ENCODE measurements around the gene CLCN6. TPM values are rescaled to one million over a fixed set of nuclear protein-coding genes. Genes with fewer than 3 reads are reported as not detected.

The CLCN6 gene
- total and polyA plus RNA-seq, 2 of the 13 experiments (the other 11 are each of a cell fraction or from before 2014, with no cell fraction given), result 14.9 to 19.3 TPM

DNA sequence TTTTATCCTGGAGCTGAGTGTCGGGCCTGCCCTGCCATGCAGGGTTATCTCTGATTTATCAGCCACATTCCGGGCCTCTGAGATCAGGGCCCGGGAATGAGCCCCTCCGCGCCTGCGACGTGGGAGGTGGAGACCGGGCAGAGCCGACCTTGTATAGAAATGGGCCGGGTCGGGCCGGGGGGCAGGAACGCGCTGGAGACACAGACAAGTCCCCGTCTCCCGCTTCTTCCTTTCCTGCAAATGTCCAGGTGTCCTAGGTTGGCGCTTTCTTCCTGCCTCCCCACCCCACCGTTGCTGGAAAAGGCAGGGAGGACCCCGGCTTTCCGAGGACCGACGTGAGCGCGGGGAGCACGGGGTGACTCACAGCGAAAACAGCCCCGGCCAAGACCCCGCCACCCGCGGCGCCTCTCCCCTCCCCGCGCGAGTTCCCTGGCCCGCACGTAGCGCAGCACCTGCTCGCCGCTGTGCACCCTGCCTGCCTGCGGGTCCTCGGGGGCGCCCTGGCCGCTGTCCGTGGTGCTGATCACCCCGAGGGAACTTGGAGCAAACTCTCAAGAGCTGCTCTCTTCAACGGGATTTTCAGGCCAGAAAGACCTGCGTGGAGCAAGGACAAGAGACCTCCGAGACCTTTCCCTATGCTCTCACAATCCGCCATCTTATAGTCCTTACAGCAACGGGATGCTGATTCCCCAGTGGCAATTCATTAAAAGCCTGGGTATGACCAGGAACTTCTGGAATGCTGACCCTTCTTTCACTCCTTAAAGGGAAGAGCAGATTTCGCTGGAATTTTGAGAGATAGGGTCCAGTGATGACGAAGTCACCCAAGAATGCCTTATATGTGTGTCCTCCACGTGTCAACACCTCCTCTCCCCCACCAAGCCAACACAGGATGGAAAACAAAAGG lies 53.2 kb downstream of the CLCN6 start (continued):
- TF ChIP-seq, protein P1, sequence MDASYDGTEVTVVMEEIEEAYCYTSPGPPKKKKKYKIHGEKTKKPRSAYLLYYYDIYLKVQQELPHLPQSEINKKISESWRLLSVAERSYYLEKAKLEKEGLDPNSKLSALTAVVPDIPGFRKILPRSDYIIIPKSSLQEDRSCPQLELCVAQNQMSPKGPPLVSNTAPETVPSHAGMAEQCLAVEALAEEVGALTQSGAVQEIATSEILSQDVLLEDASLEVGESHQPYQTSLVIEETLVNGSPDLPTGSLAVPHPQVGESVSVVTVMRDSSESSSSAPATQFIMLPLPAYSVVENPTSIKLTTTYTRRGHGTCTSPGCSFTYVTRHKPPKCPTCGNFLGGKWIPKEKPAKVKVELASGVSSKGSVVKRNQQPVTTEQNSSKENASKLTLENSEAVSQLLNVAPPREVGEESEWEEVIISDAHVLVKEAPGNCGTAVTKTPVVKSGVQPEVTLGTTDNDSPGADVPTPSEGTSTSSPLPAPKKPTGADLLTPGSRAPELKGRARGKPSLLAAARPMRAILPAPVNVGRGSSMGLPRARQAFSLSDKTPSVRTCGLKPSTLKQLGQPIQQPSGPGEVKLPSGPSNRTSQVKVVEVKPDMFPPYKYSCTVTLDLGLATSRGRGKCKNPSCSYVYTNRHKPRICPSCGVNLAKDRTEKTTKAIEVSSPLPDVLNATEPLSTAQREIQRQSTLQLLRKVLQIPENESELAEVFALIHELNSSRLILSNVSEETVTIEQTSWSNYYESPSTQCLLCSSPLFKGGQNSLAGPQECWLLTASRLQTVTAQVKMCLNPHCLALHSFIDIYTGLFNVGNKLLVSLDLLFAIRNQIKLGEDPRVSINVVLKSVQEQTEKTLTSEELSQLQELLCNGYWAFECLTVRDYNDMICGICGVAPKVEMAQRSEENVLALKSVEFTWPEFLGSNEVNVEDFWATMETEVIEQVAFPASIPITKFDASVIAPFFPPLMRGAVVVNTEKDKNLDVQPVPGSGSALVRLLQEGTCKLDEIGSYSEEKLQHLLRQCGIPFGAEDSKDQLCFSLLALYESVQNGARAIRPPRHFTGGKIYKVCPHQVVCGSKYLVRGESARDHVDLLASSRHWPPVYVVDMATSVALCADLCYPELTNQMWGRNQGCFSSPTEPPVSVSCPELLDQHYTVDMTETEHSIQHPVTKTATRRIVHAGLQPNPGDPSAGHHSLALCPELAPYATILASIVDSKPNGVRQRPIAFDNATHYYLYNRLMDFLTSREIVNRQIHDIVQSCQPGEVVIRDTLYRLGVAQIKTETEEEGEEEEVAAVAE (CRISPR knock-in tag; IDR thresholded peaks at IDR 0.05; ENCODE audit: borderline replicate concordance), result peak; percentile 96
- no peak for TF ChIP-seq HNF4G (IDR thresholded peaks at IDR 0.05; ENCODE audit: borderline replicate concordance, low read depth, low read length)
- peak; percentile 65; the same call in 1 of the 2 replicates for TF ChIP-seq HNF4G (CRISPR knock-in tag; IDR thresholded peaks at IDR 0.05; ENCODE audit: borderline replicate concordance, low read depth)
- no peak for TF ChIP-seq BHLHE40 (IDR thresholded peaks at IDR 0.05; ENCODE audit: low read length)
- TF ChIP-seq ELF1 (CRISPR knock-in tag; IDR thresholded peaks at IDR 0.05), result no peak
- peak in 1 of 2 experiments; percentile 99; a peak in 2 of 4 replicates for TF ChIP-seq KLF16 (CRISPR knock-in tag; IDR thresholded peaks at IDR 0.05)
- TF ChIP-seq, protein P2, sequence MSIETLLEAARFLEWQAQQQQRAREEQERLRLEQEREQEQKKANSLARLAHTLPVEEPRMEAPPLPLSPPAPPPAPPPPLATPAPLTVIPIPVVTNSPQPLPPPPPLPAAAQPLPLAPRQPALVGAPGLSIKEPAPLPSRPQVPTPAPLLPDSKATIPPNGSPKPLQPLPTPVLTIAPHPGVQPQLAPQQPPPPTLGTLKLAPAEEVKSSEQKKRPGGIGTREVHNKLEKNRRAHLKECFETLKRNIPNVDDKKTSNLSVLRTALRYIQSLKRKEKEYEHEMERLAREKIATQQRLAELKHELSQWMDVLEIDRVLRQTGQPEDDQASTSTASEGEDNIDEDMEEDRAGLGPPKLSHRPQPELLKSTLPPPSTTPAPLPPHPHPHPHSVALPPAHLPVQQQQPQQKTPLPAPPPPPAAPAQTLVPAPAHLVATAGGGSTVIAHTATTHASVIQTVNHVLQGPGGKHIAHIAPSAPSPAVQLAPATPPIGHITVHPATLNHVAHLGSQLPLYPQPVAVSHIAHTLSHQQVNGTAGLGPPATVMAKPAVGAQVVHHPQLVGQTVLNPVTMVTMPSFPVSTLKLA (IDR thresholded peaks at IDR 0.05), result no peak
- TF ChIP-seq, protein P3, sequence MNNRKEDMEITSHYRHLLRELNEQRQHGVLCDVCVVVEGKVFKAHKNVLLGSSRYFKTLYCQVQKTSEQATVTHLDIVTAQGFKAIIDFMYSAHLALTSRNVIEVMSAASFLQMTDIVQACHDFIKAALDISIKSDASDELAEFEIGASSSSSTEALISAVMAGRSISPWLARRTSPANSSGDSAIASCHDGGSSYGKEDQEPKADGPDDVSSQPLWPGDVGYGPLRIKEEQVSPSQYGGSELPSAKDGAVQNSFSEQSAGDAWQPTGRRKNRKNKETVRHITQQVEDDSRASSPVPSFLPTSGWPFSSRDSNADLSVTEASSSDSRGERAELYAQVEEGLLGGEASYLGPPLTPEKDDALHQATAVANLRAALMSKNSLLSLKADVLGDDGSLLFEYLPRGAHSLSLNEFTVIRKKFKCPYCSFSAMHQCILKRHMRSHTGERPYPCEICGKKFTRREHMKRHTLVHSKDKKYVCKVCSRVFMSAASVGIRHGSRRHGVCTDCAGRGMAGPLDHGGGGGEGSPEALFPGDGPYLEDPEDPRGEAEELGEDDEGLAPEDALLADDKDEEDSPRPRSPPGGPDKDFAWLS (CRISPR knock-in tag; IDR thresholded peaks at IDR 0.05; ENCODE audit: borderline replicate concordance), result 0 out of 2 replicates have a peak, but pooled peaks have one; percentile 40
- TF ChIP-seq FOXK1 (CRISPR knock-in tag; IDR thresholded peaks at IDR 0.05; ENCODE audit: borderline replicate concordance, low read depth), result peak; percentile 90; the same call in 1 of the 2 replicates
- TF ChIP-seq, protein P4, sequence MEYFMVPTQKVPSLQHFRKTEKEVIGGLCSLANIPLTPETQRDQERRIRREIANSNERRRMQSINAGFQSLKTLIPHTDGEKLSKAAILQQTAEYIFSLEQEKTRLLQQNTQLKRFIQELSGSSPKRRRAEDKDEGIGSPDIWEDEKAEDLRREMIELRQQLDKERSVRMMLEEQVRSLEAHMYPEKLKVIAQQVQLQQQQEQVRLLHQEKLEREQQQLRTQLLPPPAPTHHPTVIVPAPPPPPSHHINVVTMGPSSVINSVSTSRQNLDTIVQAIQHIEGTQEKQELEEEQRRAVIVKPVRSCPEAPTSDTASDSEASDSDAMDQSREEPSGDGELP (IDR thresholded peaks at IDR 0.05; ENCODE audit: borderline replicate concordance, low read depth), result 0 out of 2 replicates have a peak, but pooled peaks have one; percentile 32
- TF ChIP-seq, protein P5, sequence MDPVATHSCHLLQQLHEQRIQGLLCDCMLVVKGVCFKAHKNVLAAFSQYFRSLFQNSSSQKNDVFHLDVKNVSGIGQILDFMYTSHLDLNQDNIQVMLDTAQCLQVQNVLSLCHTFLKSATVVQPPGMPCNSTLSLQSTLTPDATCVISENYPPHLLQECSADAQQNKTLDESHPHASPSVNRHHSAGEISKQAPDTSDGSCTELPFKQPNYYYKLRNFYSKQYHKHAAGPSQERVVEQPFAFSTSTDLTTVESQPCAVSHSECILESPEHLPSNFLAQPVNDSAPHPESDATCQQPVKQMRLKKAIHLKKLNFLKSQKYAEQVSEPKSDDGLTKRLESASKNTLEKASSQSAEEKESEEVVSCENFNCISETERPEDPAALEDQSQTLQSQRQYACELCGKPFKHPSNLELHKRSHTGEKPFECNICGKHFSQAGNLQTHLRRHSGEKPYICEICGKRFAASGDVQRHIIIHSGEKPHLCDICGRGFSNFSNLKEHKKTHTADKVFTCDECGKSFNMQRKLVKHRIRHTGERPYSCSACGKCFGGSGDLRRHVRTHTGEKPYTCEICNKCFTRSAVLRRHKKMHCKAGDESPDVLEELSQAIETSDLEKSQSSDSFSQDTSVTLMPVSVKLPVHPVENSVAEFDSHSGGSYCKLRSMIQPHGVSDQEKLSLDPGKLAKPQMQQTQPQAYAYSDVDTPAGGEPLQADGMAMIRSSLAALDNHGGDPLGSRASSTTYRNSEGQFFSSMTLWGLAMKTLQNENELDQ (CRISPR knock-in tag; IDR thresholded peaks at IDR 0.05; ENCODE audit: borderline replicate concordance), result peak; percentile 98
- TF ChIP-seq, protein P6, sequence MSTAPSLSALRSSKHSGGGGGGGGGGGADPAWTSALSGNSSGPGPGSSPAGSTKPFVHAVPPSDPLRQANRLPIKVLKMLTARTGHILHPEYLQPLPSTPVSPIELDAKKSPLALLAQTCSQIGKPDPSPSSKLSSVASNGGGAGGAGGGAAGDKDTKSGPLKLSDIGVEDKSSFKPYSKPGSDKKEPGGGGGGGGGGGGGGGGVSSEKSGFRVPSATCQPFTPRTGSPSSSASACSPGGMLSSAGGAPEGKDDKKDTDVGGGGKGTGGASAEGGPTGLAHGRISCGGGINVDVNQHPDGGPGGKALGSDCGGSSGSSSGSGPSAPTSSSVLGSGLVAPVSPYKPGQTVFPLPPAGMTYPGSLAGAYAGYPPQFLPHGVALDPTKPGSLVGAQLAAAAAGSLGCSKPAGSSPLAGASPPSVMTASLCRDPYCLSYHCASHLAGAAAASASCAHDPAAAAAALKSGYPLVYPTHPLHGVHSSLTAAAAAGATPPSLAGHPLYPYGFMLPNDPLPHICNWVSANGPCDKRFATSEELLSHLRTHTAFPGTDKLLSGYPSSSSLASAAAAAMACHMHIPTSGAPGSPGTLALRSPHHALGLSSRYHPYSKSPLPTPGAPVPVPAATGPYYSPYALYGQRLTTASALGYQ (CRISPR knock-in tag; IDR thresholded peaks at IDR 0.05), result peak; percentile 53; the same call in 1 of the 2 replicates

Data from HepG2 (cell line).